ENCODE measurements around the gene AGPAT2.

The AGPAT2 gene

DNA sequence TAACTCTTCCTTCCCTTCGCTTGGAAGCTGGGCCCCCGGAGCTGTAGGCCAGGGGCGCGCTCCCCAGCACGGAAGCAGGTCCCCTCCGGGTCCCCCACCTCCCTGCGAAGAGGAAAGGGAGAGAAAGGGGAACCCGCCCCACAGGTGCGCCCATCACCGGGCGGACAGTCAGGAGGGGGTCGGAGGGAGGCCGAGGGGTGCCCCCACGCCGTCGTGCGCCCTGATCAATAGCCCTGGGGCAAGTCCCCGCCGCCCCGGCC, 793 bp downstream of the AGPAT2 start:
- Histone ChIP-seq H3K36me3 (ENCODE audit: insufficient read depth, low read length) (no peaks in the 10 kb centered on the region), H2AFZ (ENCODE audit: low read depth, low read length) (peak overlapping the region; percentile 94), H3K27ac (ENCODE audit: low read length) (peak overlapping the region; percentile 72; the same call in 1 of the 2 replicates), H3K4me2 (ENCODE audit: insufficient read depth, low read length) (peak overlapping the region; percentile 97), H3K27me3 (ENCODE audit: insufficient read depth, low read length, poor library complexity) (no peaks in the 10 kb centered on the region), H3K4me1 (ENCODE audit: insufficient read depth, low read length) (peaks cover 21% of the 10 kb centered on the region), H3K9me3 (ENCODE audit: insufficient read depth, low read length, severe bottlenecking) (no peaks in the 10 kb centered on the region), H4K20me1 (ENCODE audit: insufficient read depth, low read length) (peaks cover 13% of the 10 kb centered on the region), H3K4me3 (ENCODE audit: low read depth in 1 of 2, low read length in 2 of 2) (peak overlapping the region; percentile 66 to 80), H3K79me2 (ENCODE audit: insufficient read depth, low read length) (peaks cover 12% of the 10 kb centered on the region), H3K9ac (ENCODE audit: low read depth, low read length) (peak overlapping the region; percentile 81)
- DNase-seq (no peak), ATAC-seq (ENCODE audit: insufficient read depth, low read depth) (peak; percentile 12; the same call in 2 of the 3 replicates)
- no peak for TF ChIP-seq EZH2 (IDR thresholded peaks at IDR 0.05; ENCODE audit: borderline replicate concordance, low read depth, low read length, severe bottlenecking)
- TF ChIP-seq, protein P1, sequence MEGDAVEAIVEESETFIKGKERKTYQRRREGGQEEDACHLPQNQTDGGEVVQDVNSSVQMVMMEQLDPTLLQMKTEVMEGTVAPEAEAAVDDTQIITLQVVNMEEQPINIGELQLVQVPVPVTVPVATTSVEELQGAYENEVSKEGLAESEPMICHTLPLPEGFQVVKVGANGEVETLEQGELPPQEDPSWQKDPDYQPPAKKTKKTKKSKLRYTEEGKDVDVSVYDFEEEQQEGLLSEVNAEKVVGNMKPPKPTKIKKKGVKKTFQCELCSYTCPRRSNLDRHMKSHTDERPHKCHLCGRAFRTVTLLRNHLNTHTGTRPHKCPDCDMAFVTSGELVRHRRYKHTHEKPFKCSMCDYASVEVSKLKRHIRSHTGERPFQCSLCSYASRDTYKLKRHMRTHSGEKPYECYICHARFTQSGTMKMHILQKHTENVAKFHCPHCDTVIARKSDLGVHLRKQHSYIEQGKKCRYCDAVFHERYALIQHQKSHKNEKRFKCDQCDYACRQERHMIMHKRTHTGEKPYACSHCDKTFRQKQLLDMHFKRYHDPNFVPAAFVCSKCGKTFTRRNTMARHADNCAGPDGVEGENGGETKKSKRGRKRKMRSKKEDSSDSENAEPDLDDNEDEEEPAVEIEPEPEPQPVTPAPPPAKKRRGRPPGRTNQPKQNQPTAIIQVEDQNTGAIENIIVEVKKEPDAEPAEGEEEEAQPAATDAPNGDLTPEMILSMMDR (IDR thresholded peaks at IDR 0.05; ENCODE audit: borderline replicate concordance, extremely low read depth, low read length, poor library complexity, severe bottlenecking), result no peak

DNA sequence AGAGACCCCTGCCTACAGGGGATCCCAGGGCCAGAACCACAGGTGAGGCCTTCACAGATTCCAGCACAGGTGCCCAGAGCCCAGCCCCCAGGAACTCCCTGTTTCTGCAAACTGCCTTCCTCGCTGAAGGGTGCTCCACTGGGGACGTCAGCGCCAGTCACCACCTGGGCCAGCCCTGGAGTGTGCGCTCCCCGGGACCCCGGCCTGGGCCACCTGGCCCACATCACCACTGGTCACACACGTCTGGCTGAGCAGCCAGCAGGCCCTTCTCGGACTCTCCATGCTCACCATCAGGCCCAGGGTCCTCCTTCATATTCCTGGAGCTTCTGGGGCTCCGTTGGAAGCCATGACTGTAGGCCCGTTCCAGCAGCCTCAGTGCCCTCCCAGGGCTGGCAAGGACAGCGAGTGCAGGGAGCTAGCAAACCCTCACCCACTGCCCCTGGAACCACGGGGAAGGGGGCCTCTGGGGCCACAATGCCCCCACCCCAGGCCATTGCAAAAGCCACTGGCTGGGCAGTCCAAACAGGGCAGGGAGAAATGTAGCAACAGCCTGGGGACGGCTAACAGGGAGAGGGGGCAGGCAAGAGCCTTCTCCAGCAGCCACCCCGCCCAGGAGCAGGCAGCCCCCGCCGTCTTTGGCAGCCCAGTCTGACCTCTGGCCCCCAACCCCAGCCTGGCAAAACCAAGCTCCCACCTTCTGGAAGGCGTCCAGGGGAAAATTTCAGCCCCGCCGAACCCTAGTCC, 1.3 kb downstream of the AGPAT2 start:
- H3K9ac ChIP-seq (ENCODE audit: low read depth, low read length), result peak overlapping the region; percentile 81
- H3K4me1 ChIP-seq (ENCODE audit: insufficient read depth, low read length), result peaks cover 21% of the 10 kb centered on the region
- ATAC-seq (ENCODE audit: insufficient read depth, low read depth) (no peak), DNase-seq (no peak)
- H3K27me3 ChIP-seq (ENCODE audit: insufficient read depth, low read length, poor library complexity), result no peaks in the 10 kb centered on the region
- peak overlapping the region; percentile 94; the same call in 1 of the 2 replicates for H2AFZ ChIP-seq (ENCODE audit: low read depth, low read length)
- peaks cover 12% of the 10 kb centered on the region for H3K79me2 ChIP-seq (ENCODE audit: insufficient read depth, low read length)
- H3K27ac ChIP-seq (ENCODE audit: low read length), result peak overlapping the region; percentile 72; the same call in 1 of the 2 replicates
- H3K4me3 ChIP-seq (ENCODE audit: low read depth in 1 of 2, low read length in 2 of 2), result peak overlapping the region; percentile 66 to 80
- no peaks in the 10 kb centered on the region for H3K36me3 ChIP-seq (ENCODE audit: insufficient read depth, low read length)
- H3K9me3 ChIP-seq (ENCODE audit: insufficient read depth, low read length, severe bottlenecking), result no peaks in the 10 kb centered on the region
- peak overlapping the region; percentile 97 for H3K4me2 ChIP-seq (ENCODE audit: insufficient read depth, low read length)
- peaks cover 13% of the 10 kb centered on the region for H4K20me1 ChIP-seq (ENCODE audit: insufficient read depth, low read length)
- TF ChIP-seq EZH2 (IDR thresholded peaks at IDR 0.05; ENCODE audit: borderline replicate concordance, low read depth, low read length, severe bottlenecking), result no peak
- TF ChIP-seq, protein P1 (IDR thresholded peaks at IDR 0.05; ENCODE audit: borderline replicate concordance, extremely low read depth, low read length, poor library complexity, severe bottlenecking), result no peak

DNA sequence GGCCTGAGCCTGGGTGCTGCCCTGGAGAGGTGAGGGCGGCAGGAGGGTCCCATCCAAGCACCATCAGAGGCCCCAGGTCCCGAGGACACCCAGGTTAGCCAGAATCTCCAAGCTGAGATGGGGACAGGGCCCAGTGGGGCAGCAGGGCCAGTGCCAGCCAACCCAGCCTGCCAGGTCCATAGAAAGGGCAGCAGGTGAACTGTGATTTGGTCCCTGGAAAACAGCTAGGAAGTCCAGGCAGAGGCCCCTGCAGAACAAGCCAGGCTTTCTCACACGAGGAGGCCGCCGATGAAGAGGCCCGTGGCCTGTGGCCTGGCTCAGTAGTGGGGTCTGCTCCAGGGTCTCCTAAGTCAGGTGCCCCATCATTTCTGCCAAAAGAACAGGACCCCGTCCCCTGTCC, 2.0 kb downstream of the AGPAT2 start:
- DNase-seq, result no peak
- H3K36me3 ChIP-seq (ENCODE audit: insufficient read depth, low read length), result no peaks in the 10 kb centered on the region
- ATAC-seq (ENCODE audit: insufficient read depth, low read depth), result no peak
- peak overlapping the region; percentile 97 for H3K4me2 ChIP-seq (ENCODE audit: insufficient read depth, low read length)
- H3K9me3 ChIP-seq (ENCODE audit: insufficient read depth, low read length, severe bottlenecking), result no peaks in the 10 kb centered on the region
- peak overlapping the region in 1 of 2 experiments; percentile 80; a peak in 2 of 4 replicates for H3K4me3 ChIP-seq (ENCODE audit: low read depth in 1 of 2, low read length in 2 of 2)
- H2AFZ ChIP-seq (ENCODE audit: low read depth, low read length), result no peak overlapping the region
- peaks cover 12% of the 10 kb centered on the region for H3K79me2 ChIP-seq (ENCODE audit: insufficient read depth, low read length)
- no peaks in the 10 kb centered on the region for H3K27me3 ChIP-seq (ENCODE audit: insufficient read depth, low read length, poor library complexity)
- peaks cover 21% of the 10 kb centered on the region for H3K4me1 ChIP-seq (ENCODE audit: insufficient read depth, low read length)
- peak overlapping the region; percentile 81; the same call in 1 of the 2 replicates for H3K9ac ChIP-seq (ENCODE audit: low read depth, low read length)
- peaks cover 13% of the 10 kb centered on the region for H4K20me1 ChIP-seq (ENCODE audit: insufficient read depth, low read length)
- no peak for TF ChIP-seq EZH2 (IDR thresholded peaks at IDR 0.05; ENCODE audit: borderline replicate concordance, low read depth, low read length, severe bottlenecking)
- TF ChIP-seq, protein P1 (IDR thresholded peaks at IDR 0.05; ENCODE audit: borderline replicate concordance, extremely low read depth, low read length, poor library complexity, severe bottlenecking), result no peak
- H3K27ac ChIP-seq (ENCODE audit: low read length), result no peak overlapping the region

Measured in DND-41 (cell line).